Measurements from ENCODE around the gene SLC6A2.

DNA sequence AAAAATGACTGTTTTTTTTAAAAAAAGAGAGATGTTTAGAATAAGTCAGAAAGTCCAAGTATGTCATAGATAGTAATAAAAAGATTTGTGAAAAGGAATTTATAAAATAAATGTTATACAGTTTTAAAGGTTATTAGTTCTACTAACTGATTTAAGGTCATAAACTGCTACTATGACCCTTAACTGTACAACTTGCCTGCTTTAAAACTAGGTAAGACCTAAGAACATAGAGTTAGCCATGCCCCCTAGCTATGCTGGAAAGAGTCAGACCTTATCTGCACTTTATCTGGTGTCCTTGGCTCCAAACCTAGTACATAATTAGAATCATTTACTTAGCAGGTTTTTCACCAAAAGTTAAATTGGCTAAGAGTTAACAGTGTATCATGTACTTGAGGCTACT lies 23.5 kb upstream of the SLC6A2 start:
- TF ChIP-seq CTCF (IDR thresholded peaks at IDR 0.05), result no peak
- TF ChIP-seq EZH2phosphoT487 (IDR thresholded peaks at IDR 0.05), result no peak
- no peak for TF ChIP-seq EZH2 (IDR thresholded peaks at IDR 0.05)

Data from neural progenitor cell (in vitro differentiated cells).